Cardiac septum (tissue), 1 donor: ENCODE measurements around the gene IQCE. TPM values are rescaled to one million over a fixed set of nuclear protein-coding genes. Genes with fewer than 3 reads are reported as not detected.

Source experiments
- DNase-seq: peaks from one replicate; pipeline ENCODE4 v3.0.0-alpha.2; 2020; ENCODE audit warnings: low spot score
- intact Hi-C: fragments of 100-400 bp; cut with DNase I; formaldehyde crosslinking; loops from one replicate; pipeline ENCODE4 v1.14.0; 2022
- total RNA-seq: library from RNA; stranded (reverse); fragmentation: NEBNext Ultra II Directional; extraction: Animal tissue kit (Norgen Biotek cat#: 25700); gene quantifications from one replicate; pipeline ENCODE4 v1.2.1, GENCODE V29; 2021
- donor health status: DM: no; HTN: no; CAD: no.

The IQCE gene
- total RNA-seq, 1 donor from 2014 or later, result 13.3 TPM

GRCh38 chr7:2593036-2593727, 34.4 kb downstream of the IQCE start:
- intact Hi-C loops, result no loop called here
- DNase-seq, result no peak

DNA sequence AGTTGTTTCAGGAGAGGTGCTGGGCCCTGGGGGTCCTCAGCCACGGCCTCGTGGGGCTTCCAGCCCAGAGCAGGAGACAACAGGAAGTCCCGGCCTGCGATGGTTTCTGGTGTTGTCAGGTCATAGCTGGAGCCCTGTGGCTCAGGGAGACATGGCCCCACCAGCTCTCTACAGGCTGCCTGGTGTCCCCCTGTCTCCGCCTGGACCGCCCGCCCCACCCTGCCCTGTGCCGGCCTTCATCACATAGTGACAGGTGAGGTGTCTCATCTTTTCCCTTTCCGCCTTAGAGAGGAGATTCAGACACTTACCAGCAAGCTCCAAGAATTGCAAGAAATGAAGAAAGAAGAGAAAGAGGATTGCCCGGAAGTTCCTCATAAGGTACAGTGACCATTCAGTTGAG, 35.8 kb downstream of the IQCE start:
- DNase-seq, result no peak

GRCh38 chr7:2595258-2595860, 36.6 kb downstream of the IQCE start:
- DNase-seq, result no peak
- intact Hi-C loops, result no loop called here

More for the DNA sequence above, 35.8 kb downstream of the IQCE start:
- intact Hi-C loops, result no loop called here

- intact Hi-C loops, result no loop called here
Measured at GRCh38 chr7:2596464-2597272, 37.9 kb downstream of the IQCE start.

DNA sequence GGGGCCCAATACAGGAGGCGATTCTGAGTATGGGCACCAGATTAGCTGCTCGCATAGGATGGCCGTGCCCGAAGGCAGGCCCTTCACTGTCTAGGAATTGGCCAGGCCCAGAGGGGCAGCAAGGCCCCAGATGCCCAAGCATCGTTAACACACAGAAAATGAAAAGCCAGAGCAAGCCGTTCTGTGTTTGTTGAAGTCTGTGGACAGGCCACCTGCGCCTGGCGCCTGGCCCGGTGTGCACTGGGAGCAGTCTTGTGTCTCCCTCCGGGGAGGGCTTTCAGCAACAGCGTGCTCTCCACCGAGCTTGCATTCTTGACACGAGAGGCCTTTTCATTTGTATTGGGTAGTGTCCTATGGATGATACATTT, 38.5 kb downstream of the IQCE start:
- intact Hi-C loops, result no loop called here

More at GRCh38 chr7:2596464-2597272, 37.9 kb downstream of the IQCE start:
- no peak for DNase-seq

GRCh38 chr7:2598154-2598823, 39.5 kb downstream of the IQCE start:
- DNase-seq, result no peak
- intact Hi-C loops, result no loop called here

More for the DNA sequence above, 38.5 kb downstream of the IQCE start:
- DNase-seq, result no peak

DNA sequence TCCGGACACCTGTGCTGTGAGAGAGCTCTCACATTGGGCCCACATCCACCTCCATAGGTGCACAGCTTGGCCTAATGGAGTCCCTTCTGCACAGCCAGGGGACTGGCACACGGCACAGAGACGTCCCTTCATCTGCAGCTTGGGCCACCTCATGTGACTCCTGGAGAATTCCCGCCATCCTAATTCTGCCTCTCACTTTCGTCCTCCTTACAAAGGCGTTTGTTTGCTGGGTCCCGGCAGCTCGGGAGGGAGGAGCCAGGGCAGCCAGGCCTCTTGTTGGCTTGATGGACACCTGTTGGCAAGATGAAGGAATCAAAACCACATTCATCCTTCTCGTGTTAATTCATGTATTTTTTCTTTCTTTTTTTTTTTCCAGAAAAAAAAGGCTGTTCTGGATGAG, 42.3 kb downstream of the IQCE start:
- intact Hi-C loops, result no loop called here
- no peak for DNase-seq

DNA sequence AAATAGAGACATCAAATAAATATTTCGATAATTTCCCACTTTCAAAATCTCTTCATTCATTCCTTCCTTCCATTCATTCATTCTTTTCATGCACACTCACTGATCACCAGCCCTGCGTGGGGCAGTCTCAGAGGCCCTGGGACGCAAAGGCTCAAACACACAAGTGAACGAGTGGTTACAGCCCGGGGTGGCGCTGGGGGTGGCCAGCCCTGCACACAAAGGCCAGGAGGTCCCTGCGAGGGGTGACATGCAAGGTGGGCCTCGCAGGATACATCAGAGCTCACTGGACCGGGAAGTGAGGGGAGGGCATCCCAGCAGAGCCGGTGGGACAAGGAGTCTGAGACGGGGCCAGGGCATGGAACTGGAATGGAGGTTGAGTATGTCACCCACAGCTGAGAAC, 43.1 kb downstream of the IQCE start:
- DNase-seq, result no peak
- intact Hi-C loops, result no loop called here

- intact Hi-C loops, result no loop called here
- DNase-seq, result no peak
Measured at GRCh38 chr7:2602406-2603043, 43.7 kb downstream of the IQCE start.

GRCh38 chr7:2603044-2603965, 44.5 kb downstream of the IQCE start:
- intact Hi-C loops, result no loop called here
- no peak for DNase-seq

DNA sequence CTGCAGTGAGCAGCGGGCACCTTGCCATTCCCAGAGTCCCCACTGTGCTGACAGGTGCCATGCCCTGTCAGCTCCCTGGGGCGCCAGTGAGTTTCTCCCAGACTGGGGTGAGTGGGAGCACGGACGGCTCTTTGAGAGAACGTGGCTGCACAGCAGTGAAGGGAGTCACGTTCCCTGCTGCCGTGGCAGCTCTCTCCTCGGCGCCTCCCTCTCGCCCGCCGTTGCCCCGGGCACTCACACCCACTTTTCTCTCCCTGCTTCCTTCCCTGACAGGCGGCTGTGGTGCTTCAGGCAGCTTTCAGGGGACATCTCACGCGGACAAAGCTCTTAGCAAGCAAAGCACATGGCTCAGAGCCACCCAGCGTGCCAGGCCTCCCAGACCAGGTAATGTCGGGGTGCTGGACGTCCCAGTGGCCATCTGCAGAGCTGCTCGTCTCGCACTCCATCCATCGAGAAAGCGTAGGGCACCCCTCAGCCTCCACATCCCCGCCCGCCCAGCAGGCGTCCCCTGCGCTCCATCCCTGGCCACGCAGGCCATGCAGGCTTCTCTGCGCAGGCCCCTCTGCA, 45.9 kb downstream of the IQCE start:
- intact Hi-C loops, result loop anchor here (5.0 kb wide), 1 partner anchor 38 kb away; no protein-coding TSS in a partner anchor
- DNase-seq, result no peak

GRCh38 chr7:2605608-2606538, 47.1 kb downstream of the IQCE start:
- intact Hi-C loops, result loop anchor here (5.0 kb wide), 1 partner anchor 36 kb away; no protein-coding TSS in a partner anchor
- no peak for DNase-seq

- DNase-seq, result no peak
- intact Hi-C loops, result loop anchor here (5.0 kb wide), 1 partner anchor 36 kb away; no protein-coding TSS in a partner anchor
Measured at GRCh38 chr7:2606539-2606936, 47.8 kb downstream of the IQCE start.

DNA sequence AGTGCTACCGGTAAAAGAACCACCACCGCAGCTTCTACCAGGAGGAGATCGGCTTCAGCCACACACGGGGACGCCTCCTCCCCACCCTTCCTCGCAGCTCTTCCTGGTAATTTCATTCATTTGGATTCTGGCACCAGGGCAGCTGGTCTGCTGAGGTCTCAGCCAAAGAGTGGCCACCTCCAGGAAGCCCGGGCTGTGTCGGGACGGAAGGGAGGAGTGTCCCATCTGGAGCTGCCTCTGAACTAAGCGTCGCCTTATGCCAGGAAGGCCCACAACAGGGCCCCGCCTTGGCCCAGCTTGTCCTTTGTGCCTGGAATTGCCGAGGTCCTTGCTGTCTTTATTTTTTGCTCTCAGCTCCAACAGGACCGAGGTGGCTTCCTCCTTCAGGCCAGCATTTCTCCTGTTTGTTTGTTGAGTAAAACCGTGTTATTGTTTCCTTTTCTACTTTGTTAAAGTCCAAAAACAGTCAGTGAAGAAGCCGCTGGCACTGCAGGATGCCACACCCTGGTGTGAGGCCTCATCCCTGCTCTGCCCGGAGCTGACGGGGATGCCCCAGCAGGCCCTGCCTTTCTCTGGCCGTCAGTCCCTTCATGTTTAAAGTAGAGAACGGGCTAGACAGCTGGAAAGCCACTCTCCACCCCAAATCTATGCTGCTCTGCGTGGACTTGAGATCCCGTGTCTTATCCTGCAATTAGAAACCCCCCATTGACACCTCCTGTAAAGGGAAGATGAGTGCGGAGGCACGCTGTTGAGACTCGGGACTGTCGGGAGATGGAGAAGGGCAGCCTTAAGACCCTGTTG, 48.5 kb downstream of the IQCE start:
- peak; percentile 91 for DNase-seq
- intact Hi-C loops, result loop anchor here (5.0 kb wide), 1 partner anchor 35 kb away; no protein-coding TSS in a partner anchor

DNA sequence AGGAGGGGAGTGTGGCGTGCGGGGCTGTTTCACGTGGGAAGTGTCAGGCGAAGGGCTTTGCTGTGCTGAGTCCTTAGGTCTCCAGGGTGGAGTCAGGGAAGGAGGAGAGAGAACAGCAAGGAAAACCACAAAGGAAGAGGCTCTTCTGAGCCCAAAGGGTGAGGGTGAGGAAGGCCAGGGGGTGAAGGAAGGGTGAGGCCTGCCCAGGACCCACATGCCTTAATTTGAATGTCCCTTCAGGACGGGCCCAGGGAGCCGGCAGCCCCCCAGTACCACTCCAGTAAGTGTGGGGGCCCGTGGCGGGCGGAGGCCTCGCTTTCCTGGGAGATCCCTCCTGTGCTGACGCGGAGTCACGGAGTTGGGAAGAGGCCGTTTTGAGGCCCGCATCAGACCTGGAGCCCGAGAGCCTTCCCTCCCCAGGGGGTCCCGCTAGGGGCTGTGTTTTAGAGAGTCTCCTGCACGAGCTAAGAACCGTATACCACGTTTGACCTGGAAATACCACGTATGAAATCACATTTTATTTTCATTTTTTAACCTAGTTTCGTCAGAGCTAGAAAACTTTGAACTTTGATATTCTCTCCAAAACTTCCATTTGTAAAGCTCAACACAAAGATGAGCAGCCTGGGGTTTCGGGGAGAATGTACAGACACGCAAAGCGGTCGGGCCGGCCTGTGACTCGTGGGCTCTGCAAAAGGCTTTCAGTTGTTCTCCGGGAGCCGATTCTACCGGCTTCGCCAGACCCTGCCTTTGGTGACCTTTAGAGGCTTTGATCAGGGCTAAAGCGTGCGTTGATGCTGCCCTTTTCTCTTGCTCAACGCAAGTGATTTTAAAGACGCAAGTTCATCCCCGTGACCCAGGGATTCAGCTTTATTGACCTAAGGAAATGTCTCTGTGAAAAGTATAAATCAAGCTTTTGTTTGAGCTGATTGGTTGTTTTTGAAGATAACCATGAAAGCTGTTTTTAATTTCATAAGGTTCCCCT, 49.4 kb downstream of the IQCE start:
- no peak for DNase-seq
- intact Hi-C loops, result loop anchor here (5.0 kb wide), 1 partner anchor 34 kb away; no protein-coding TSS in a partner anchor
